Mesenchymal stem cell (in vitro differentiated cells and primary cell): ENCODE results near the gene TDP1.

Experiments used
- DNase-seq: peaks from one replicate; pipeline ENCODE4 v3.0.0-alpha.2; 2013
- H2AFZ ChIP-seq: one replicate; pipeline ENCODE4 v1.6.1; 2013; ENCODE audit warnings: low read depth, mild to moderate bottlenecking, control low read depth, inconsistent platforms, low read length, moderate library complexity
- H2AK5ac ChIP-seq: 2 replicates; pipeline ENCODE4 v1.6.1; 2013; ENCODE audit warnings: low read length, moderate library complexity, mild to moderate bottlenecking, inconsistent platforms; ENCODE audit not compliant: severe bottlenecking
- H2BK120ac ChIP-seq: one replicate; pipeline ENCODE4 v1.6.1; 2013; ENCODE audit warnings: low read depth, mild to moderate bottlenecking, inconsistent platforms, low read length, moderate library complexity
- H2BK12ac ChIP-seq, 2 experiments: one replicate each; pipeline ENCODE4 v1.6.1; 2013; ENCODE audit warnings: inconsistent platforms in 2 of 2, low read length in 2 of 2, mild to moderate bottlenecking in 2 of 2, moderate library complexity in 2 of 2, control low read depth in 1 of 2
- H2BK15ac ChIP-seq: one replicate; pipeline ENCODE4 v1.6.1; 2013; ENCODE audit warnings: mild to moderate bottlenecking, low read depth, inconsistent platforms; ENCODE audit not compliant: poor library complexity, severe bottlenecking
- H2BK5ac ChIP-seq: 2 replicates; pipeline ENCODE4 v1.6.1; 2013; ENCODE audit warnings: low read depth, mild to moderate bottlenecking, low read length, control low read depth, inconsistent platforms; ENCODE audit not compliant: poor library complexity, severe bottlenecking
- H3K14ac ChIP-seq, 2 experiments: one replicate each; pipeline ENCODE4 v1.6.1; 2013; ENCODE audit warnings: inconsistent platforms in 2 of 2, low read length in 2 of 2, control low read depth in 1 of 2, mild to moderate bottlenecking in 1 of 2, moderate library complexity in 1 of 2
- H3K18ac ChIP-seq, 2 experiments: one replicate each; pipeline ENCODE4 v1.6.1; 2013; ENCODE audit warnings: inconsistent platforms in 2 of 2, low read length in 2 of 2, control low read depth in 1 of 2, low read depth in 1 of 2, mild to moderate bottlenecking in 1 of 2
- H3K23ac ChIP-seq, 2 experiments: one replicate each; pipeline ENCODE4 v1.6.1; 2013; ENCODE audit warnings: inconsistent platforms in 2 of 2, low read length in 2 of 2, mild to moderate bottlenecking in 2 of 2, moderate library complexity in 2 of 2, control low read depth in 1 of 2
- H3K27ac ChIP-seq: 2 replicates; pipeline ENCODE4 v1.5.1; 2013; ENCODE audit warnings: mild to moderate bottlenecking, moderate library complexity, low read length, control low read depth, inconsistent platforms; ENCODE audit not compliant: poor library complexity, severe bottlenecking
- H3K27me3 ChIP-seq, 2 experiments: 2 replicates each; pipeline versions ENCODE4 v1.6.1 to v1.7.0; 2013; ENCODE audit warnings: low read length in 2 of 2, mild to moderate bottlenecking in 2 of 2, moderate library complexity in 2 of 2, control low read depth in 1 of 2, inconsistent platforms in 1 of 2; ENCODE audit not compliant: control insufficient read depth in 1 of 2, insufficient read depth in 1 of 2
- H3K36me3 ChIP-seq, 2 experiments: 2 replicates each; pipeline versions ENCODE4 v1.6.1 to v1.7.0; 2013; ENCODE audit warnings: low read length in 2 of 2, control low read depth in 1 of 2, inconsistent platforms in 1 of 2, low read depth in 1 of 2, mild to moderate bottlenecking in 1 of 2; ENCODE audit not compliant: insufficient read depth in 2 of 2, control insufficient read depth in 1 of 2
- H3K4ac ChIP-seq, 2 experiments: one replicate each; pipeline ENCODE4 v1.6.1; 2013; ENCODE audit warnings: inconsistent platforms in 2 of 2, low read length in 2 of 2, mild to moderate bottlenecking in 2 of 2, moderate library complexity in 2 of 2, control low read depth in 1 of 2, low read depth in 1 of 2
- H3K4me1 ChIP-seq: 2 replicates; pipeline ENCODE4 v1.6.1; 2013; ENCODE audit warnings: low read depth, low read length, control low read depth; ENCODE audit not compliant: control insufficient read depth, insufficient read depth
- H3K4me2 ChIP-seq: 2 replicates; pipeline ENCODE4 v1.6.1; 2013; ENCODE audit warnings: low read length, mild to moderate bottlenecking, inconsistent platforms; ENCODE audit not compliant: poor library complexity, severe bottlenecking
- H3K4me3 ChIP-seq, 2 experiments: 2 replicates each; pipeline versions ENCODE4 v1.5.1 to v1.7.0; 2013; ENCODE audit warnings: low read length in 2 of 2, mild to moderate bottlenecking in 2 of 2, control low read depth in 1 of 2, low read depth in 1 of 2; ENCODE audit not compliant: insufficient read depth in 1 of 2
- H3K79me1 ChIP-seq: replicated peaks from 2 replicates; pipeline ENCODE4 v1.6.1; 2013; ENCODE audit warnings: mild to moderate bottlenecking, control low read depth, low read length, inconsistent platforms; ENCODE audit not compliant: poor library complexity, severe bottlenecking
- H3K9ac ChIP-seq: 2 replicates; pipeline ENCODE4 v1.7.0; 2013; ENCODE audit warnings: mild to moderate bottlenecking, low read length, moderate library complexity
- H3K9me3 ChIP-seq: 2 replicates; pipeline ENCODE4 v1.7.0; 2013; ENCODE audit warnings: mild to moderate bottlenecking, low read length; ENCODE audit not compliant: control insufficient read depth
- H4K8ac ChIP-seq: one replicate; pipeline ENCODE4 v1.6.1; 2013; ENCODE audit warnings: inconsistent platforms, mild to moderate bottlenecking, low read length, moderate library complexity
- H4K91ac ChIP-seq: one replicate; pipeline ENCODE4 v1.6.1; 2013; ENCODE audit warnings: mild to moderate bottlenecking, low read length, inconsistent platforms
- whole genome bisulfite sequencing: methylation state at CpG from one replicate; pipeline ENCODE4 v1.1.7; 2013; ENCODE audit warnings: mixed read lengths; 5-methylcytosine and 5-hydroxymethylcytosine counted together

Gene TDP1

DNA sequence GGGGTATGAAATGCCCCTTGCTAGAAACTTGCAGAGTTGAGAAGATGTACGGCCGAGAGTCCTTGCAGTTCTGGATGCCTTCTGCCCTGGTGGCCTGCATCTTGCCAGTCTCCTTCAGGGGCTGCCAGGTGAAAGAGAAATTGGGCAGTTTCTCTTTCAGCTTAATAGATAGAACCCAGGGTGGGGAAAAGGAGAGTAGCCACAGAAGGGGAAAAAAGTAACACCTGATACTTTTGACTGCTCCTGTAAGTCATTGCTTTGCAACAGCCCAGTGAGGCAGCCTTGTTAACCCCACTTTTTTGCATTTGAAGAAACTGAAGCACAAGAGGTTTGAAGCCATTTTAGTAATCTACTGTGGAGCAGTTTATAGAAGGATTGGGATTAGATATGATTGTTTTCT is 27.6 kb downstream of the TDP1 start:
- Histone ChIP-seq H2AFZ (no peak overlapping the region), H3K27ac (no peak overlapping the region), H3K4me2 (no peak overlapping the region), H2BK15ac (no peak overlapping the region), H3K23ac (peak overlapping the region in 1 of 2 experiments; percentile 40), H4K91ac (no peak overlapping the region), H3K27me3 (no peaks in the 10 kb centered on the region), H3K4me3 (no peak overlapping the region), H3K14ac (no peak overlapping the region), H2AK5ac (no peak overlapping the region), H3K18ac (no peak overlapping the region), H3K4me1 (no peaks in the 10 kb centered on the region), H3K36me3 (peaks cover 16 to 79% of the 10 kb centered on the region in 2 experiments), H2BK12ac (no peak overlapping the region), H3K4ac (no peak overlapping the region), H3K79me1 (peaks cover 16% of the 10 kb centered on the region), H2BK5ac (no peak overlapping the region), H4K8ac (no peak overlapping the region), H3K9ac (no peak overlapping the region), H2BK120ac (no peak overlapping the region), H3K9me3 (no peaks in the 10 kb centered on the region)
- 99% methylated on average over 2 of the region's 2 CpGs for WGBS
- no peak for DNase-seq

DNA sequence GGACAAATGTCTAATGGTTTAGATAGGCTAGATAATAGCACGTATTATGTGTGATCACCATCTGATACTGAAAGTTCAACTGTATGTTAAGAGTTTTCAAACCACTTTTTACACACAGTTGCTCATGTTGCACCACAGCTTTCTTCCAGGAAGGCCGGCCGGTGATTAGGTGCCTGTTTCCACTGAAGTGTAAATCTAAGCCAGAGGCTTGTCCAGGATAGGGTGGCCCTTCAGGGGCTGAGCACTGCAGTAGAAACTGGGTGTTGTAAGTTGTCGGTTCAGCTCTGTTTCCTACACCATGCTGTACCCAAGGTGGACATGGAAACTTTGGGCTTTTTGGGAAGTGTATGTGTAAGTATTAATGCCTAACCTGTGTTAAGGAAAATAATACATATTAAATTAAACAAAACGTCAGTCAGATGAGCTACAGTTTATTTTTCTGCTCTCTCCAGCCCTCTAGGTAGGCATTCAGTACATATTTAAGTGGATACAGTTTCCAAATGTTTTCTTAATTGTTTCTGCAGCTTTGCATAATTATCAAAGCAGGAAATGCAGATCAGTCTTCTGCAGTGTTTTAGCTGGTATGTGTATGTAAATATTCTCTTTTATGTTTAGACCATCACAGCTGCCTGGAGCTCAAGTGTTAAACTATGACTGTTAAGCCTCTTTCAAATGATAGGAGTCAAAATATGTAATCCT is 30.9 kb downstream of the TDP1 start:
- H3K4me1 ChIP-seq, result no peaks in the 10 kb centered on the region

DNA sequence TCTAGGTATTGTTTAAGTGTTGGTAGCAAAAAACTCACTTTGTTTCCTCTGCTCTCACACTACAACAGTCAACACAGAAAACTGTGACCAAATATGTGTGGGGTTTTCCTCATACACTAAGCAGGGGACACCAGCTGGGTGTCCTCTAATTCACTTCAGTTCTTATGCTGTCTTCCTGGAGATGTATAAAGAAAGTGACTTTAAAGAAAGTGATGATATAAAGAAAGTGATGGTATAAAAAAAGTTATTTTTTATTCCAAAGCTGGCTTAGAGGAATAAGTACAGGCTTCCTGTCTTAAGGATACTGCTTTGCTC is 31.4 kb downstream of the TDP1 start:
- H2BK120ac ChIP-seq, result no peak overlapping the region
- no peak overlapping the region for H2BK15ac ChIP-seq
- no peak overlapping the region for H3K4ac ChIP-seq
- H2BK12ac ChIP-seq, result no peak overlapping the region
- H4K8ac ChIP-seq, result no peak overlapping the region
- no peak overlapping the region for H3K27ac ChIP-seq
- no peaks in the 10 kb centered on the region for H3K9me3 ChIP-seq
- no peak for DNase-seq
- no peak overlapping the region for H2AFZ ChIP-seq
- H2BK5ac ChIP-seq, result no peak overlapping the region
- no peak overlapping the region for H3K14ac ChIP-seq
- no peak overlapping the region for H4K91ac ChIP-seq
- no peak overlapping the region for H3K9ac ChIP-seq
- H2AK5ac ChIP-seq, result no peak overlapping the region
- H3K27me3 ChIP-seq, result no peaks in the 10 kb centered on the region
- H3K4me1 ChIP-seq, result no peaks in the 10 kb centered on the region
- no peak overlapping the region for H3K18ac ChIP-seq
- H3K36me3 ChIP-seq, result peaks cover 9 to 75% of the 10 kb centered on the region in 2 experiments
- no peak overlapping the region for H3K23ac ChIP-seq
- H3K79me1 ChIP-seq, result peaks cover 14% of the 10 kb centered on the region
- H3K4me2 ChIP-seq, result no peak overlapping the region
- H3K4me3 ChIP-seq, result no peak overlapping the region

More for the DNA sequence above, 30.9 kb downstream of the TDP1 start:
- H3K23ac ChIP-seq, result no peak overlapping the region
- no peak overlapping the region for H3K14ac ChIP-seq
- H3K4me2 ChIP-seq, result no peak overlapping the region
- no peak overlapping the region for H3K27ac ChIP-seq
- no peak overlapping the region for H3K9ac ChIP-seq
- H3K79me1 ChIP-seq, result peaks cover 14% of the 10 kb centered on the region
- H3K4ac ChIP-seq, result no peak overlapping the region
- no peak overlapping the region for H2BK5ac ChIP-seq
- WGBS, result 100% methylated on average over 5 of the region's 5 CpGs
- no peak overlapping the region for H2AFZ ChIP-seq
- peaks cover 12 to 76% of the 10 kb centered on the region in 2 experiments for H3K36me3 ChIP-seq
- H3K18ac ChIP-seq, result no peak overlapping the region
- H4K8ac ChIP-seq, result no peak overlapping the region
- H3K27me3 ChIP-seq, result no peaks in the 10 kb centered on the region
- H3K9me3 ChIP-seq, result no peaks in the 10 kb centered on the region
- H3K4me3 ChIP-seq, result no peak overlapping the region
- H4K91ac ChIP-seq, result no peak overlapping the region
- no peak for DNase-seq
- no peak overlapping the region for H2AK5ac ChIP-seq
- H2BK12ac ChIP-seq, result no peak overlapping the region
- no peak overlapping the region for H2BK15ac ChIP-seq
- H2BK120ac ChIP-seq, result no peak overlapping the region

DNA sequence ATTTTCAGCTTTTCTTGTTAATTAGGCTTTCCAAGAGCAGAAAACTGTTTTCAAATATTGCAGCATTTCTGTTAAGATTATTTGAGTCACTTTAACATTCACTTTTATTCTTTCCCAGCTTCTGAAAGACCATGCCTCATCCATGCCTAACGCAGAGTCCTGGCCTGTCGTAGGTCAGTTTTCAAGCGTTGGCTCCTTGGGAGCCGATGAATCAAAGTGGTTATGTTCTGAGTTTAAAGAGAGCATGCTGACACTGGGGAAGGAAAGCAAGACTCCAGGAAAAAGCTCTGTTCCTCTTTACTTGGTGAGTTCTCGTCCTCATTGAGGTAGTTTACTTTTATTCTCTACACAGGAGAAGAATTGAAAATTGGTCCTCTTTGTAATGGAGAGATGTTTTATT is 33.1 kb downstream of the TDP1 start:
- no peaks in the 10 kb centered on the region for H3K4me1 ChIP-seq
- DNase-seq, result no peak
- H3K4ac ChIP-seq, result no peak overlapping the region
- no peaks in the 10 kb centered on the region for H3K27me3 ChIP-seq
- no peak overlapping the region for H3K27ac ChIP-seq
- WGBS, result 97% methylated on average over 5 of the region's 5 CpGs
- no peak overlapping the region for H2AFZ ChIP-seq
- no peak overlapping the region for H3K23ac ChIP-seq
- peaks cover 13% of the 10 kb centered on the region for H3K79me1 ChIP-seq
- H3K18ac ChIP-seq, result no peak overlapping the region
- H3K4me2 ChIP-seq, result no peak overlapping the region
- H2BK120ac ChIP-seq, result no peak overlapping the region
- peaks cover 6 to 78% of the 10 kb centered on the region in 2 experiments for H3K36me3 ChIP-seq
- H2AK5ac ChIP-seq, result no peak overlapping the region
- H3K9ac ChIP-seq, result no peak overlapping the region
- no peak overlapping the region for H2BK12ac ChIP-seq
- H4K91ac ChIP-seq, result no peak overlapping the region
- no peak overlapping the region for H3K4me3 ChIP-seq
- no peak overlapping the region for H3K14ac ChIP-seq
- no peak overlapping the region for H2BK15ac ChIP-seq
- no peak overlapping the region for H4K8ac ChIP-seq
- H2BK5ac ChIP-seq, result no peak overlapping the region
- H3K9me3 ChIP-seq, result no peaks in the 10 kb centered on the region
